GM23248 (cell line): ENCODE data around the gene NKAP.

Experiments
- EZH2 ChIP-seq: fragments of 200-600 bp; sonication (generic); IDR thresholded peaks from 2 replicates; pipeline ENCODE4 v1.6.1; 2018; ENCODE audit warnings: antibody characterized with exemption, mild to moderate bottlenecking; ENCODE audit not compliant: insufficient read depth, poor library complexity, severe bottlenecking
- EZH2phosphoT487 ChIP-seq: fragments of 200-600 bp; sonication (generic); IDR thresholded peaks from 2 replicates; pipeline ENCODE4 v1.6.1; 2018; ENCODE audit warnings: antibody characterized with exemption, moderate library complexity, mild to moderate bottlenecking, low read depth; ENCODE audit not compliant: insufficient read depth

DNA sequence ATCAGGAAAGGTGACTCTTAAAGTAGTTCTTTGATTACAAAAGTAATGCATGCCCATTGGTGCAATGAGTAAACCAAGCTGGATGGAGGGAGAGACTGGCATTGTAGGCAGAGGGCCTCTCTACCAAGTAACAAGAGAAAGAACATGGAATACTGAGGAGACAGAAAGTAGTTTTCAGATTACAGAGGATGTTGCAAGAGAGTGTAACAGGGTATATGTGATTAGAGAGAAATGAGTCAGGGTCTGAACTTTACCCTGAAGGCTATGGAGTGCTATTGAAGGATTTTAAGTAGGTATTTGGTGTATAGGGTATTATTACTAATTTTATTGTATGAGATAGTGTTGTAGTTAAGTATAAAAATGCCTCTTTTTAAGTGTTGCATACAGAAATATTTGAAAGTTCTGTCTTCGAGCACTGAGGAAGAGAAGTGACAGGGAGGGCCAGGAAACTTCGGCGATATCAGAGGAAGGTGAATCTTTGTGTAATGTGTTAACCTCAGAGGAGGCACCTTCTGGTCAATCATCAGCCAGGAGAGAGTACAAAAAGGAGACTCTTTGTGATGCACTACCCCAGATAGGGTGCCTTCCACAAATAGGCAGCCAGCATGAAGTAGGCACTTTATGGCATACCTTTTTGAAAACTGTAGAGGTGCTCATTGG, 8.2 kb downstream of the NKAP start:
- TF ChIP-seq EZH2, result no peak
- TF ChIP-seq EZH2phosphoT487, result no peak
